Measurements from ENCODE around the gene ARRDC5. TPM values are rescaled to one million over a fixed set of nuclear protein-coding genes. Genes with fewer than 3 reads are reported as not detected.
"Not testable (repeated sequence)": the region's sequence is repeated elsewhere in the genome, so short reads cannot be mapped to it uniquely, and the experiment has no call there.

Gene ARRDC5
- polyA plus RNA-seq, 1 donor from 2014 or later, result not detected

GRCh38 chr19:4847190-4847973 lies 55.3 kb downstream of the ARRDC5 start:
- TF ChIP-seq REST (IDR thresholded peaks at IDR 0.05; ENCODE audit: borderline replicate concordance) (no peak), RAD21 (conservative IDR thresholded peaks at IDR 0.05) (no peak), EP300 (conservative IDR thresholded peaks at IDR 0.05; ENCODE audit: poor library complexity, severe bottlenecking) (no peak), TAF1 (IDR thresholded peaks at IDR 0.05; ENCODE audit: low read depth) (no peak), MXI1 (conservative IDR thresholded peaks at IDR 0.05; ENCODE audit: poor library complexity, severe bottlenecking) (no peak), CTCF (IDR thresholded peaks at IDR 0.05; ENCODE audit: poor library complexity, severe bottlenecking) (no peak), EZH2 (IDR thresholded peaks at IDR 0.05; ENCODE audit: borderline replicate concordance, insufficient read depth, low read length, poor library complexity, severe bottlenecking) (no peak), POLR2AphosphoS5 (IDR thresholded peaks at IDR 0.05) (no peak), SMC3 (conservative IDR thresholded peaks at IDR 0.05; ENCODE audit: poor library complexity) (no peak)
- Histone ChIP-seq H3K27me3 (ENCODE audit: insufficient read depth, low read depth, low read length) (no peaks in the 10 kb centered on the region), H3K9me3 (ENCODE audit: low read length) (no peaks in the 10 kb centered on the region), H3F3A (ENCODE audit: insufficient read depth, low read length, poor library complexity, severe bottlenecking) (no peaks in the 10 kb centered on the region), H3K9ac (ENCODE audit: low read length) (no peak overlapping the region), H3K36me3 (ENCODE audit: insufficient read depth, low read length) (no peaks in the 10 kb centered on the region), H3K79me2 (replicated peaks; ENCODE audit: insufficient read depth, low read length) (no peaks in the 10 kb centered on the region), H4K20me1 (ENCODE audit: insufficient read depth) (no peaks in the 10 kb centered on the region), H3K4me2 (ENCODE audit: low read length) (no peak overlapping the region), H3K4me3 (ENCODE audit: low read length) (no peak overlapping the region), H3K9me2 (ENCODE audit: insufficient read depth, low read length) (no peaks in the 10 kb centered on the region), H2AFZ (ENCODE audit: low read depth, low read length) (no peak overlapping the region), H3K27ac (ENCODE audit: low read length) (no peak overlapping the region)

GRCh38 chr19:4845975-4846374 lies 56.7 kb downstream of the ARRDC5 start:
- H3K9ac ChIP-seq (ENCODE audit: low read length); H3K9me3 ChIP-seq (ENCODE audit: low read length); H3K79me2 ChIP-seq (replicated peaks; ENCODE audit: insufficient read depth, low read length); H3F3A ChIP-seq (ENCODE audit: insufficient read depth, low read length, poor library complexity, severe bottlenecking); H4K20me1 ChIP-seq (ENCODE audit: insufficient read depth); H3K4me3 ChIP-seq (ENCODE audit: low read length); H3K27me3 ChIP-seq (ENCODE audit: insufficient read depth, low read depth, low read length); H3K4me2 ChIP-seq (ENCODE audit: low read length); H2AFZ ChIP-seq (ENCODE audit: low read depth, low read length); H3K9me2 ChIP-seq (ENCODE audit: insufficient read depth, low read length); H3K36me3 ChIP-seq (ENCODE audit: insufficient read depth, low read length); H3K27ac ChIP-seq (ENCODE audit: low read length): not testable (repeated sequence)
